PC-3 (cell line): Measurements from ENCODE around the gene UBALD2.

Source experiments
- CTCF ChIP-seq: fragments of 300-600 bp; sonication (generic); conservative IDR thresholded peaks from 2 replicates; pipeline ENCODE4 v1.5.1; 2017; ENCODE audit warnings: antibody characterized with exemption, low read depth, mild to moderate bottlenecking, low read length
- EZH2 ChIP-seq: fragments of 300-600 bp; sonication (generic); IDR thresholded peaks from one replicate; pipeline ENCODE4 v1.6.1; 2017; ENCODE audit warnings: antibody characterized with exemption, mild to moderate bottlenecking, low read length; ENCODE audit not compliant: unreplicated experiment
- EZH2phosphoT487 ChIP-seq: fragments of 300-600 bp; sonication (generic); IDR thresholded peaks from 2 replicates; pipeline ENCODE4 v1.6.1; 2018; ENCODE audit warnings: mild to moderate bottlenecking, antibody characterized with exemption, low read length, borderline replicate concordance

- TF ChIP-seq CTCF (no peak), EZH2phosphoT487 (no peak), EZH2 (no peak)
Measured at GRCh38 chr17:76223802-76224201, 41.3 kb upstream of the UBALD2 start.
